ENCODE data around the gene P2RY13.

Gene P2RY13

GRCh38 chr3:151322511-151322910 lies 6.8 kb downstream of the P2RY13 start:
- Histone ChIP-seq H2BK120ac (ENCODE audit: low read depth, low read length) (no peak overlapping the region), H3K23ac (ENCODE audit: low read depth, low read length, poor library complexity) (no peak overlapping the region), H3K4me2 (ENCODE audit: insufficient read depth, low read length, poor library complexity, severe bottlenecking) (no peak overlapping the region), H3K4me1 (ENCODE audit: control insufficient read depth in 2 of 2, insufficient read depth in 1 of 2, low read depth in 1 of 2, low read length in 2 of 2) (no peaks in the 10 kb centered on the region), H3K18ac (ENCODE audit: low read length) (no peak overlapping the region), H3K4ac (ENCODE audit: low read length) (no peak overlapping the region), H3K27me3 (ENCODE audit: control insufficient read depth in 3 of 3, insufficient read depth in 3 of 3, low read depth in 1 of 3, low read length in 3 of 3) (no peaks in the 10 kb centered on the region), H3K27ac (replicated peaks; ENCODE audit: low read length) (no peak overlapping the region), H4K91ac (ENCODE audit: low read depth, low read length, poor library complexity) (no peak overlapping the region), H3K4me3 (ENCODE audit: low read length in 2 of 2) (no peak overlapping the region), H2BK15ac (ENCODE audit: low read length) (no peak overlapping the region), H3K14ac (ENCODE audit: low read length) (no peak overlapping the region), H2BK5ac (ENCODE audit: low read length) (no peak overlapping the region), H3K79me1 (ENCODE audit: low read depth, low read length) (no peaks in the 10 kb centered on the region), H3K9ac (ENCODE audit: low read depth, low read length, poor library complexity) (no peak overlapping the region), H2BK12ac (ENCODE audit: low read length) (no peak overlapping the region), H2AFZ (ENCODE audit: low read length) (no peak overlapping the region), H3K9me3 (replicated peaks in 1 of 2; ENCODE audit: control insufficient read depth in 2 of 2, insufficient read depth in 1 of 2, low read depth in 1 of 2, low read length in 2 of 2) (no peaks in the 10 kb centered on the region), H2AK5ac (ENCODE audit: low read depth, low read length) (no peak overlapping the region), H3K36me3 (replicated peaks in 1 of 2; ENCODE audit: control insufficient read depth in 2 of 2, insufficient read depth in 2 of 2, low read length in 2 of 2) (no peaks in the 10 kb centered on the region), H4K8ac (ENCODE audit: low read depth, low read length) (no peak overlapping the region)
- DNase-seq (ENCODE audit: low spot score) = no peak
- no CpG with 5 or more reads among the region's 1 CpG for WGBS, 2 donors (ENCODE audit: extremely low coverage in 2 of 2, insufficient read length in 2 of 2, insufficient replicate concordance in 1 of 2)

GRCh38 chr3:151321526-151321925 lies 7.8 kb downstream of the P2RY13 start:
- H3K27ac ChIP-seq (replicated peaks; ENCODE audit: low read length) = no peak overlapping the region
- no peak overlapping the region for H2BK12ac ChIP-seq (ENCODE audit: low read length)
- H2AFZ ChIP-seq (ENCODE audit: low read length) = no peak overlapping the region
- no peak overlapping the region for H4K8ac ChIP-seq (ENCODE audit: low read depth, low read length)
- H3K4me2 ChIP-seq (ENCODE audit: insufficient read depth, low read length, poor library complexity, severe bottlenecking) = no peak overlapping the region
- no peak overlapping the region for H3K4ac ChIP-seq (ENCODE audit: low read length)
- DNase-seq (ENCODE audit: low spot score) = no peak
- H3K9ac ChIP-seq (ENCODE audit: low read depth, low read length, poor library complexity) = no peak overlapping the region
- no peak overlapping the region for H2AK5ac ChIP-seq (ENCODE audit: low read depth, low read length)
- H2BK5ac ChIP-seq (ENCODE audit: low read length) = no peak overlapping the region
- no peaks in the 10 kb centered on the region for H3K4me1 ChIP-seq (ENCODE audit: control insufficient read depth in 2 of 2, insufficient read depth in 1 of 2, low read depth in 1 of 2, low read length in 2 of 2)
- H3K23ac ChIP-seq (ENCODE audit: low read depth, low read length, poor library complexity) = no peak overlapping the region
- no peak overlapping the region for H2BK120ac ChIP-seq (ENCODE audit: low read depth, low read length)
- no peaks in the 10 kb centered on the region for H3K27me3 ChIP-seq (ENCODE audit: control insufficient read depth in 3 of 3, insufficient read depth in 3 of 3, low read depth in 1 of 3, low read length in 3 of 3)
- H3K4me3 ChIP-seq (ENCODE audit: low read length in 2 of 2) = no peak overlapping the region
- no peak overlapping the region for H2BK15ac ChIP-seq (ENCODE audit: low read length)
- no peaks in the 10 kb centered on the region for H3K36me3 ChIP-seq (replicated peaks in 1 of 2; ENCODE audit: control insufficient read depth in 2 of 2, insufficient read depth in 2 of 2, low read length in 2 of 2)
- H3K9me3 ChIP-seq (replicated peaks in 1 of 2; ENCODE audit: control insufficient read depth in 2 of 2, insufficient read depth in 1 of 2, low read depth in 1 of 2, low read length in 2 of 2) = no peaks in the 10 kb centered on the region
- H3K14ac ChIP-seq (ENCODE audit: low read length) = no peak overlapping the region
- H3K79me1 ChIP-seq (ENCODE audit: low read depth, low read length) = no peaks in the 10 kb centered on the region
- WGBS, 2 donors (ENCODE audit: extremely low coverage in 2 of 2, insufficient read length in 2 of 2, insufficient replicate concordance in 1 of 2) = no CpG with 5 or more reads among the region's 1 CpG
- H4K91ac ChIP-seq (ENCODE audit: low read depth, low read length, poor library complexity) = no peak overlapping the region
- no peak overlapping the region for H3K18ac ChIP-seq (ENCODE audit: low read length)

- Histone ChIP-seq H2BK15ac (ENCODE audit: low read length) (no peak overlapping the region), H3K4ac (ENCODE audit: low read length) (no peak overlapping the region), H3K4me1 (ENCODE audit: control insufficient read depth in 2 of 2, insufficient read depth in 1 of 2, low read depth in 1 of 2, low read length in 2 of 2) (no peaks in the 10 kb centered on the region), H3K4me3 (ENCODE audit: low read length in 2 of 2) (no peak overlapping the region), H3K14ac (ENCODE audit: low read length) (no peak overlapping the region), H3K27me3 (ENCODE audit: control insufficient read depth in 3 of 3, insufficient read depth in 3 of 3, low read depth in 1 of 3, low read length in 3 of 3) (no peaks in the 10 kb centered on the region), H3K79me1 (ENCODE audit: low read depth, low read length) (no peaks in the 10 kb centered on the region), H2AFZ (ENCODE audit: low read length) (no peak overlapping the region), H3K27ac (replicated peaks; ENCODE audit: low read length) (no peak overlapping the region), H2BK12ac (ENCODE audit: low read length) (no peak overlapping the region), H3K36me3 (replicated peaks in 1 of 2; ENCODE audit: control insufficient read depth in 2 of 2, insufficient read depth in 2 of 2, low read length in 2 of 2) (no peaks in the 10 kb centered on the region), H3K18ac (ENCODE audit: low read length) (no peak overlapping the region), H3K9me3 (replicated peaks in 1 of 2; ENCODE audit: control insufficient read depth in 2 of 2, insufficient read depth in 1 of 2, low read depth in 1 of 2, low read length in 2 of 2) (no peaks in the 10 kb centered on the region), H4K91ac (ENCODE audit: low read depth, low read length, poor library complexity) (no peak overlapping the region), H3K4me2 (ENCODE audit: insufficient read depth, low read length, poor library complexity, severe bottlenecking) (no peak overlapping the region), H2AK5ac (ENCODE audit: low read depth, low read length) (no peak overlapping the region), H2BK120ac (ENCODE audit: low read depth, low read length) (no peak overlapping the region), H4K8ac (ENCODE audit: low read depth, low read length) (no peak overlapping the region), H3K23ac (ENCODE audit: low read depth, low read length, poor library complexity) (no peak overlapping the region), H3K9ac (ENCODE audit: low read depth, low read length, poor library complexity) (no peak overlapping the region), H2BK5ac (ENCODE audit: low read length) (no peak overlapping the region)
- no peak for DNase-seq (ENCODE audit: low spot score)
- WGBS, 2 donors (ENCODE audit: extremely low coverage in 2 of 2, insufficient read length in 2 of 2, insufficient replicate concordance in 1 of 2) = no CpG with 5 or more reads among the region's 2 CpGs
Measured at GRCh38 chr3:151320131-151320530, 9.2 kb downstream of the P2RY13 start.

- no peak overlapping the region for H4K8ac ChIP-seq (ENCODE audit: low read depth, low read length)
- H3K14ac ChIP-seq (ENCODE audit: low read length) = no peak overlapping the region
- no peak overlapping the region for H4K91ac ChIP-seq (ENCODE audit: low read depth, low read length, poor library complexity)
- DNase-seq (ENCODE audit: low spot score) = no peak
- no peak overlapping the region for H3K27ac ChIP-seq (replicated peaks; ENCODE audit: low read length)
- H2BK12ac ChIP-seq (ENCODE audit: low read length) = no peak overlapping the region
- H3K9ac ChIP-seq (ENCODE audit: low read depth, low read length, poor library complexity) = no peak overlapping the region
- no peak overlapping the region for H3K23ac ChIP-seq (ENCODE audit: low read depth, low read length, poor library complexity)
- H2BK5ac ChIP-seq (ENCODE audit: low read length) = no peak overlapping the region
- H2BK15ac ChIP-seq (ENCODE audit: low read length) = no peak overlapping the region
- H3K4ac ChIP-seq (ENCODE audit: low read length) = no peak overlapping the region
- H3K18ac ChIP-seq (ENCODE audit: low read length) = no peak overlapping the region
- no peaks in the 10 kb centered on the region for H3K27me3 ChIP-seq (ENCODE audit: control insufficient read depth in 3 of 3, insufficient read depth in 3 of 3, low read depth in 1 of 3, low read length in 3 of 3)
- H3K4me3 ChIP-seq (ENCODE audit: low read length in 2 of 2) = no peak overlapping the region
- H2AFZ ChIP-seq (ENCODE audit: low read length) = no peak overlapping the region
- no peaks in the 10 kb centered on the region for H3K4me1 ChIP-seq (ENCODE audit: control insufficient read depth in 2 of 2, insufficient read depth in 1 of 2, low read depth in 1 of 2, low read length in 2 of 2)
- H3K79me1 ChIP-seq (ENCODE audit: low read depth, low read length) = no peaks in the 10 kb centered on the region
- H2BK120ac ChIP-seq (ENCODE audit: low read depth, low read length) = no peak overlapping the region
- no peak overlapping the region for H2AK5ac ChIP-seq (ENCODE audit: low read depth, low read length)
- no CpG with 5 or more reads among the region's 4 CpGs for WGBS, 2 donors (ENCODE audit: extremely low coverage in 2 of 2, insufficient read length in 2 of 2, insufficient replicate concordance in 1 of 2)
- H3K4me2 ChIP-seq (ENCODE audit: insufficient read depth, low read length, poor library complexity, severe bottlenecking) = no peak overlapping the region
- no peaks in the 10 kb centered on the region for H3K36me3 ChIP-seq (replicated peaks in 1 of 2; ENCODE audit: control insufficient read depth in 2 of 2, insufficient read depth in 2 of 2, low read length in 2 of 2)
- H3K9me3 ChIP-seq (replicated peaks in 1 of 2; ENCODE audit: control insufficient read depth in 2 of 2, insufficient read depth in 1 of 2, low read depth in 1 of 2, low read length in 2 of 2) = no peaks in the 10 kb centered on the region
Measured at GRCh38 chr3:151319628-151320027, 9.7 kb downstream of the P2RY13 start.
